WTC11 (cell line): ENCODE data around the gene DNAAF8. TPM values are rescaled to one million over a fixed set of nuclear protein-coding genes. Genes with fewer than 3 reads are reported as not detected.

ENCODE experiments used
- ATAC-seq: fragments of 200-7000 bp; cut with Tn5 transposase; 2 replicates; pipeline ENCODE4 v1.10.0; 2021; ENCODE audit warnings: mild to moderate bottlenecking, moderate library complexity
- CTCF ChIA-PET: fragments of 300-600 bp; sonication (Branson Sonifier 250); formaldehyde crosslinking; loops from one replicate; lab custom pipeline; 2021; ENCODE audit warnings: antibody characterized with exemption; lab: Charles Lee
- POLR2A ChIA-PET: fragments of 350-600 bp; sonication (Branson Sonifier 250); formaldehyde crosslinking; loops from one replicate; lab custom pipeline; 2021; ENCODE audit warnings: antibody characterized with exemption; lab: Charles Lee
- DNase-seq: peaks from one replicate; pipeline ENCODE4 v3.0.0; 2021; ENCODE audit warnings: low spot score
- H3K27ac Mint-ChIP-seq: 2 replicates; pipeline ENCODE4 v1.8.0; 2021; ENCODE audit warnings: mixed read lengths
- H3K27me3 Mint-ChIP-seq: 2 replicates; pipeline ENCODE4 v1.8.0; 2021; ENCODE audit warnings: low read depth, mild to moderate bottlenecking, moderate library complexity, mixed read lengths
- H3K36me3 Mint-ChIP-seq: 2 replicates; pipeline ENCODE4 v1.8.0; 2021; ENCODE audit warnings: mixed read lengths
- H3K4me1 Mint-ChIP-seq: 2 replicates; pipeline ENCODE4 v1.8.0; 2022; ENCODE audit warnings: mixed read lengths
- H3K4me3 Mint-ChIP-seq: 2 replicates; pipeline ENCODE4 v1.8.0; 2021; ENCODE audit warnings: mild to moderate bottlenecking, moderate library complexity, mixed read lengths
- H3K9me3 Mint-ChIP-seq: 2 replicates; pipeline ENCODE4 v1.8.0; 2021; ENCODE audit warnings: mixed read lengths
- ATF1 ChIP-seq: sonication (generic); formaldehyde crosslinking; IDR thresholded peaks from 2 replicates; pipeline ENCODE4 v1.8.1; 2023; ENCODE audit warnings: mild to moderate bottlenecking, moderate library complexity, missing genetic modification reagents
- CREM ChIP-seq: sonication (generic); formaldehyde crosslinking; IDR thresholded peaks from 2 replicates; pipeline ENCODE4 v1.8.1; 2022; ENCODE audit warnings: mild to moderate bottlenecking, missing genetic modification reagents, moderate library complexity
- ESRRA ChIP-seq: sonication (generic); formaldehyde crosslinking; IDR thresholded peaks from 2 replicates; pipeline ENCODE4 v1.8.1; 2022; ENCODE audit warnings: mild to moderate bottlenecking, missing genetic modification reagents, borderline replicate concordance
- FOXJ3 ChIP-seq: sonication (generic); formaldehyde crosslinking; IDR thresholded peaks from 2 replicates; pipeline ENCODE4 v1.9.0; 2021; ENCODE audit warnings: missing genetic modification reagents, mild to moderate bottlenecking, borderline replicate concordance
- FOXP1 ChIP-seq: sonication (generic); formaldehyde crosslinking; IDR thresholded peaks from 2 replicates; pipeline ENCODE4 v1.8.0; 2022; ENCODE audit warnings: missing genetic modification reagents, mild to moderate bottlenecking, moderate library complexity, borderline replicate concordance
- HMGA2 ChIP-seq: fragments of 250-450 bp; sonication (Bioruptor Pico); IDR thresholded peaks from 2 replicates; pipeline ENCODE4 v1.4.0; 2021; ENCODE audit warnings: mild to moderate bottlenecking, moderate library complexity
- IRF2 ChIP-seq: sonication (generic); formaldehyde crosslinking; IDR thresholded peaks from 2 replicates; pipeline ENCODE4 v1.8.0; 2022; ENCODE audit warnings: low read depth, missing genetic modification reagents, borderline replicate concordance
- NFYB ChIP-seq: sonication (generic); formaldehyde crosslinking; conservative IDR thresholded peaks from 2 replicates; pipeline ENCODE4 v1.8.0; 2022; ENCODE audit warnings: low read depth, missing genetic modification reagents
- SMAD3 ChIP-seq: sonication (generic); formaldehyde crosslinking; IDR thresholded peaks from 2 replicates; pipeline ENCODE4 v1.8.0; 2022; ENCODE audit warnings: missing genetic modification reagents, mild to moderate bottlenecking, borderline replicate concordance
- SMAD4 ChIP-seq: sonication (generic); formaldehyde crosslinking; IDR thresholded peaks from 2 replicates; pipeline ENCODE4 v1.8.0; 2022; ENCODE audit warnings: mild to moderate bottlenecking, missing genetic modification reagents
- ZNF263 ChIP-seq: sonication (generic); formaldehyde crosslinking; IDR thresholded peaks from 2 replicates; pipeline ENCODE4 v1.8.1; 2022; ENCODE audit warnings: low read depth, mild to moderate bottlenecking, moderate library complexity, missing genetic modification reagents
- ZNF317 ChIP-seq: sonication (generic); formaldehyde crosslinking; IDR thresholded peaks from 2 replicates; pipeline ENCODE4 v1.8.1; 2023; ENCODE audit warnings: low read depth, mild to moderate bottlenecking, moderate library complexity, missing genetic modification reagents, borderline replicate concordance
- total RNA-seq: library from RNA; stranded (reverse); gene quantifications from 3 replicates; pipeline ENCODE4 v1.2.3, GENCODE V29; 2021
- TF ChIP-seq, protein P1 (sequence below): sonication (generic); formaldehyde crosslinking; IDR thresholded peaks from 2 replicates; pipeline ENCODE4 v1.8.0; 2023; ENCODE audit warnings: mild to moderate bottlenecking, missing genetic modification reagents
- TF ChIP-seq, protein P2 (sequence below): sonication (generic); formaldehyde crosslinking; IDR thresholded peaks from 2 replicates; pipeline ENCODE4 v1.8.0; 2023; ENCODE audit warnings: missing genetic modification reagents, mild to moderate bottlenecking, borderline replicate concordance
- TF ChIP-seq, protein P3 (sequence below): fragments of 250-450 bp; sonication (Bioruptor Pico); IDR thresholded peaks from 2 replicates; pipeline ENCODE4 v1.9.0; 2021; ENCODE audit warnings: mild to moderate bottlenecking
- TF ChIP-seq, protein P4 (sequence below): sonication (generic); formaldehyde crosslinking; IDR thresholded peaks from 2 replicates; pipeline ENCODE4 v1.8.1; 2022; ENCODE audit warnings: mild to moderate bottlenecking, moderate library complexity, missing genetic modification reagents

DNAAF8 gene
- total RNA-seq, 1 experiment from 2014 or later: 0.09 TPM

DNA sequence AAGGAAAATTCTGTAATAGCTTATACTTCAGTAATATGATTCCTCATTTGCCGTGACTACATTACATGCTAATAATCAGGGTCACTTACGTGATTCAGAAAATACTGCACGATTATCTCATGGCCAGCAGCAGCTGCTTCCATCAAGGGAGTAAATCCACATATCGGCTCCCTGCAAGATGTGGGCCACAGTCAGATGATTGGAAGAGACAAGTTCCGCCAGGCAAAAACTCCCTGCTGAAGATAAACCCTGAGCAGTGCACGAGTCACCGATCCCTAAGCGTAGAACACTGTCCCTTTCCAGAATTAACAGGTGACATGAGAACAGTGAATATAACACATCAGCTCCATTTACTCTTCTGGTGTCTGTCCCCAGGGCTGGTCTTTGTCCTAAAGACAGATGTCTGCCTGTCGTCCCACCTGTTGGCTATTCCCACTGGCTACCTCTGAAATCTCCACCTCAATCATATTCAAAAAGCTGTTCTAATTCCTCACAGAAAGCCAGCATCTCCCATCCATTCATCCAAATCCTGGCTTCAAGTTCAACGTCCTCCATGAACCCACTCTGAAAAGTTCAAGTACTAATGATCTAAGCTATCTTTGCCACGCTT, 9.6 kb upstream of the DNAAF8 start:
- no peak for ATAC-seq
- TF ChIP-seq, protein P1, sequence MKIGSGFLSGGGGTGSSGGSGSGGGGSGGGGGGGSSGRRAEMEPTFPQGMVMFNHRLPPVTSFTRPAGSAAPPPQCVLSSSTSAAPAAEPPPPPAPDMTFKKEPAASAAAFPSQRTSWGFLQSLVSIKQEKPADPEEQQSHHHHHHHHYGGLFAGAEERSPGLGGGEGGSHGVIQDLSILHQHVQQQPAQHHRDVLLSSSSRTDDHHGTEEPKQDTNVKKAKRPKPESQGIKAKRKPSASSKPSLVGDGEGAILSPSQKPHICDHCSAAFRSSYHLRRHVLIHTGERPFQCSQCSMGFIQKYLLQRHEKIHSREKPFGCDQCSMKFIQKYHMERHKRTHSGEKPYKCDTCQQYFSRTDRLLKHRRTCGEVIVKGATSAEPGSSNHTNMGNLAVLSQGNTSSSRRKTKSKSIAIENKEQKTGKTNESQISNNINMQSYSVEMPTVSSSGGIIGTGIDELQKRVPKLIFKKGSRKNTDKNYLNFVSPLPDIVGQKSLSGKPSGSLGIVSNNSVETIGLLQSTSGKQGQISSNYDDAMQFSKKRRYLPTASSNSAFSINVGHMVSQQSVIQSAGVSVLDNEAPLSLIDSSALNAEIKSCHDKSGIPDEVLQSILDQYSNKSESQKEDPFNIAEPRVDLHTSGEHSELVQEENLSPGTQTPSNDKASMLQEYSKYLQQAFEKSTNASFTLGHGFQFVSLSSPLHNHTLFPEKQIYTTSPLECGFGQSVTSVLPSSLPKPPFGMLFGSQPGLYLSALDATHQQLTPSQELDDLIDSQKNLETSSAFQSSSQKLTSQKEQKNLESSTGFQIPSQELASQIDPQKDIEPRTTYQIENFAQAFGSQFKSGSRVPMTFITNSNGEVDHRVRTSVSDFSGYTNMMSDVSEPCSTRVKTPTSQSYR (CRISPR knock-in tag): no peak
- TF ChIP-seq ATF1 (CRISPR knock-in tag) (no peak), IRF2 (CRISPR knock-in tag) (no peak), FOXP1 (CRISPR knock-in tag) (no peak), ZNF263 (CRISPR knock-in tag) (no peak), FOXJ3 (no peak), CREM (no peak), SMAD4 (CRISPR knock-in tag) (no peak), ZNF317 (CRISPR knock-in tag) (no peak), ESRRA (CRISPR knock-in tag) (no peak), NFYB (CRISPR knock-in tag) (no peak), SMAD3 (no peak), HMGA2 (CRISPR knock-in tag) (no peak)
- TF ChIP-seq, protein P2, sequence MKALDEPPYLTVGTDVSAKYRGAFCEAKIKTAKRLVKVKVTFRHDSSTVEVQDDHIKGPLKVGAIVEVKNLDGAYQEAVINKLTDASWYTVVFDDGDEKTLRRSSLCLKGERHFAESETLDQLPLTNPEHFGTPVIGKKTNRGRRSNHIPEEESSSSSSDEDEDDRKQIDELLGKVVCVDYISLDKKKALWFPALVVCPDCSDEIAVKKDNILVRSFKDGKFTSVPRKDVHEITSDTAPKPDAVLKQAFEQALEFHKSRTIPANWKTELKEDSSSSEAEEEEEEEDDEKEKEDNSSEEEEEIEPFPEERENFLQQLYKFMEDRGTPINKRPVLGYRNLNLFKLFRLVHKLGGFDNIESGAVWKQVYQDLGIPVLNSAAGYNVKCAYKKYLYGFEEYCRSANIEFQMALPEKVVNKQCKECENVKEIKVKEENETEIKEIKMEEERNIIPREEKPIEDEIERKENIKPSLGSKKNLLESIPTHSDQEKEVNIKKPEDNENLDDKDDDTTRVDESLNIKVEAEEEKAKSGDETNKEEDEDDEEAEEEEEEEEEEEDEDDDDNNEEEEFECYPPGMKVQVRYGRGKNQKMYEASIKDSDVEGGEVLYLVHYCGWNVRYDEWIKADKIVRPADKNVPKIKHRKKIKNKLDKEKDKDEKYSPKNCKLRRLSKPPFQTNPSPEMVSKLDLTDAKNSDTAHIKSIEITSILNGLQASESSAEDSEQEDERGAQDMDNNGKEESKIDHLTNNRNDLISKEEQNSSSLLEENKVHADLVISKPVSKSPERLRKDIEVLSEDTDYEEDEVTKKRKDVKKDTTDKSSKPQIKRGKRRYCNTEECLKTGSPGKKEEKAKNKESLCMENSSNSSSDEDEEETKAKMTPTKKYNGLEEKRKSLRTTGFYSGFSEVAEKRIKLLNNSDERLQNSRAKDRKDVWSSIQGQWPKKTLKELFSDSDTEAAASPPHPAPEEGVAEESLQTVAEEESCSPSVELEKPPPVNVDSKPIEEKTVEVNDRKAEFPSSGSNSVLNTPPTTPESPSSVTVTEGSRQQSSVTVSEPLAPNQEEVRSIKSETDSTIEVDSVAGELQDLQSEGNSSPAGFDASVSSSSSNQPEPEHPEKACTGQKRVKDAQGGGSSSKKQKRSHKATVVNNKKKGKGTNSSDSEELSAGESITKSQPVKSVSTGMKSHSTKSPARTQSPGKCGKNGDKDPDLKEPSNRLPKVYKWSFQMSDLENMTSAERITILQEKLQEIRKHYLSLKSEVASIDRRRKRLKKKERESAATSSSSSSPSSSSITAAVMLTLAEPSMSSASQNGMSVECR (CRISPR knock-in tag): no peak
- TF ChIP-seq, protein P3, sequence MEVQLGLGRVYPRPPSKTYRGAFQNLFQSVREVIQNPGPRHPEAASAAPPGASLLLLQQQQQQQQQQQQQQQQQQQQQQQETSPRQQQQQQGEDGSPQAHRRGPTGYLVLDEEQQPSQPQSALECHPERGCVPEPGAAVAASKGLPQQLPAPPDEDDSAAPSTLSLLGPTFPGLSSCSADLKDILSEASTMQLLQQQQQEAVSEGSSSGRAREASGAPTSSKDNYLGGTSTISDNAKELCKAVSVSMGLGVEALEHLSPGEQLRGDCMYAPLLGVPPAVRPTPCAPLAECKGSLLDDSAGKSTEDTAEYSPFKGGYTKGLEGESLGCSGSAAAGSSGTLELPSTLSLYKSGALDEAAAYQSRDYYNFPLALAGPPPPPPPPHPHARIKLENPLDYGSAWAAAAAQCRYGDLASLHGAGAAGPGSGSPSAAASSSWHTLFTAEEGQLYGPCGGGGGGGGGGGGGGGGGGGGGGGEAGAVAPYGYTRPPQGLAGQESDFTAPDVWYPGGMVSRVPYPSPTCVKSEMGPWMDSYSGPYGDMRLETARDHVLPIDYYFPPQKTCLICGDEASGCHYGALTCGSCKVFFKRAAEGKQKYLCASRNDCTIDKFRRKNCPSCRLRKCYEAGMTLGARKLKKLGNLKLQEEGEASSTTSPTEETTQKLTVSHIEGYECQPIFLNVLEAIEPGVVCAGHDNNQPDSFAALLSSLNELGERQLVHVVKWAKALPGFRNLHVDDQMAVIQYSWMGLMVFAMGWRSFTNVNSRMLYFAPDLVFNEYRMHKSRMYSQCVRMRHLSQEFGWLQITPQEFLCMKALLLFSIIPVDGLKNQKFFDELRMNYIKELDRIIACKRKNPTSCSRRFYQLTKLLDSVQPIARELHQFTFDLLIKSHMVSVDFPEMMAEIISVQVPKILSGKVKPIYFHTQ (CRISPR knock-in tag): no peak
- TF ChIP-seq, protein P4, sequence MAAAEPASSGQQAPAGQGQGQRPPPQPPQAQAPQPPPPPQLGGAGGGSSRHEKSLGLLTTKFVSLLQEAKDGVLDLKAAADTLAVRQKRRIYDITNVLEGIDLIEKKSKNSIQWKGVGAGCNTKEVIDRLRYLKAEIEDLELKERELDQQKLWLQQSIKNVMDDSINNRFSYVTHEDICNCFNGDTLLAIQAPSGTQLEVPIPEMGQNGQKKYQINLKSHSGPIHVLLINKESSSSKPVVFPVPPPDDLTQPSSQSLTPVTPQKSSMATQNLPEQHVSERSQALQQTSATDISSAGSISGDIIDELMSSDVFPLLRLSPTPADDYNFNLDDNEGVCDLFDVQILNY: no peak
- Mint-ChIP-seq H3K4me3 (no peak overlapping the region), H3K27me3 (no peaks in the 10 kb centered on the region), H3K9me3 (no peaks in the 10 kb centered on the region), H3K4me1 (no peaks in the 10 kb centered on the region), H3K27ac (no peak overlapping the region), H3K36me3 (peaks cover 44% of the 10 kb centered on the region)
- POLR2A ChIA-PET: no interaction called here
- CTCF ChIA-PET: no interaction called here
- DNase-seq: no peak
